ENCODE measurements around the gene CIC. TPM values are rescaled to one million over a fixed set of nuclear protein-coding genes. Genes with fewer than 3 reads are reported as not detected.

CIC gene
- total and polyA plus RNA-seq, 2 of the 13 experiments (the other 11 are each of a cell fraction or from before 2014, with no cell fraction given): 5.9 to 8.0 TPM

DNA sequence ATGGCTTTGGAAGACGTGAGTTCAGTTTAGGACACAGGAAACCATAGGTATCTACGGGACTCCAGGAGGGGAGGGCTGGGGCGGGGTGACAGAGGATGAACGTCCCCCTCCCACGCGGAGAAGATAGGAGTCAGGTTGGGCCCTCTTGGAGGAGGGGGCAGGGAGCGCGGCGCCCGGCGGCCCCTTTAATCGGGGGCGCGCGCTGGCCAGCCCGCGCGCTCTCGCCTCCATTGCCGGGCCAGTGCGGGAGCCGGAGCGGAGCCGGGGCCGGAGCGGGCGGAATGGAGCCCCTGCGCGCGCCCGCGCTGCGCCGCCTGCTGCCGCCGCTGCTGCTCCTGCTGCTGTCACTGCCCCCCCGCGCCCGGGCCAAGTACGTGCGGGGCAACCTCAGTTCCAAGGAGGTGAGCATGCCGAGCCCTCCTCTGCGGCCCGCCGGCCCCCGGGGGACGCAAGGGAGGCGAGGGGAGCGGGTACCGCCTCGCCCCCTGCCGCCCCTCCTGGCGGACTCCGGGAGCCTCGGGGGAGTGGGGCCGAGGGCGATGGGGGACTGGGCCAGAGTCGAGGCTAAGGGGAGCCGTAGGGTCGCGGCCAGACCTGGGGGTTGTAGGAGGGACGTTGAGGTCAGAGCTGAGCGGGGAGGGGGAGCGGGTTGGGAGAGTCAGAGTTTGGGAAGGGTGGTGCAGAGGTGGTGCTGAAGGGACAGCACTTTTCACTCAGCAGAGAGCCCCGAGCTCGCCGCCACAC is 44.2 kb downstream of the CIC start, which contains the start of gene TMEM145 (continued):
- 0 out of 2 replicates have a peak, but pooled peaks have one; percentile 20 for TF ChIP-seq ZNF589 (CRISPR knock-in tag; conservative IDR thresholded peaks at IDR 0.05)
- TF ChIP-seq, protein P1, sequence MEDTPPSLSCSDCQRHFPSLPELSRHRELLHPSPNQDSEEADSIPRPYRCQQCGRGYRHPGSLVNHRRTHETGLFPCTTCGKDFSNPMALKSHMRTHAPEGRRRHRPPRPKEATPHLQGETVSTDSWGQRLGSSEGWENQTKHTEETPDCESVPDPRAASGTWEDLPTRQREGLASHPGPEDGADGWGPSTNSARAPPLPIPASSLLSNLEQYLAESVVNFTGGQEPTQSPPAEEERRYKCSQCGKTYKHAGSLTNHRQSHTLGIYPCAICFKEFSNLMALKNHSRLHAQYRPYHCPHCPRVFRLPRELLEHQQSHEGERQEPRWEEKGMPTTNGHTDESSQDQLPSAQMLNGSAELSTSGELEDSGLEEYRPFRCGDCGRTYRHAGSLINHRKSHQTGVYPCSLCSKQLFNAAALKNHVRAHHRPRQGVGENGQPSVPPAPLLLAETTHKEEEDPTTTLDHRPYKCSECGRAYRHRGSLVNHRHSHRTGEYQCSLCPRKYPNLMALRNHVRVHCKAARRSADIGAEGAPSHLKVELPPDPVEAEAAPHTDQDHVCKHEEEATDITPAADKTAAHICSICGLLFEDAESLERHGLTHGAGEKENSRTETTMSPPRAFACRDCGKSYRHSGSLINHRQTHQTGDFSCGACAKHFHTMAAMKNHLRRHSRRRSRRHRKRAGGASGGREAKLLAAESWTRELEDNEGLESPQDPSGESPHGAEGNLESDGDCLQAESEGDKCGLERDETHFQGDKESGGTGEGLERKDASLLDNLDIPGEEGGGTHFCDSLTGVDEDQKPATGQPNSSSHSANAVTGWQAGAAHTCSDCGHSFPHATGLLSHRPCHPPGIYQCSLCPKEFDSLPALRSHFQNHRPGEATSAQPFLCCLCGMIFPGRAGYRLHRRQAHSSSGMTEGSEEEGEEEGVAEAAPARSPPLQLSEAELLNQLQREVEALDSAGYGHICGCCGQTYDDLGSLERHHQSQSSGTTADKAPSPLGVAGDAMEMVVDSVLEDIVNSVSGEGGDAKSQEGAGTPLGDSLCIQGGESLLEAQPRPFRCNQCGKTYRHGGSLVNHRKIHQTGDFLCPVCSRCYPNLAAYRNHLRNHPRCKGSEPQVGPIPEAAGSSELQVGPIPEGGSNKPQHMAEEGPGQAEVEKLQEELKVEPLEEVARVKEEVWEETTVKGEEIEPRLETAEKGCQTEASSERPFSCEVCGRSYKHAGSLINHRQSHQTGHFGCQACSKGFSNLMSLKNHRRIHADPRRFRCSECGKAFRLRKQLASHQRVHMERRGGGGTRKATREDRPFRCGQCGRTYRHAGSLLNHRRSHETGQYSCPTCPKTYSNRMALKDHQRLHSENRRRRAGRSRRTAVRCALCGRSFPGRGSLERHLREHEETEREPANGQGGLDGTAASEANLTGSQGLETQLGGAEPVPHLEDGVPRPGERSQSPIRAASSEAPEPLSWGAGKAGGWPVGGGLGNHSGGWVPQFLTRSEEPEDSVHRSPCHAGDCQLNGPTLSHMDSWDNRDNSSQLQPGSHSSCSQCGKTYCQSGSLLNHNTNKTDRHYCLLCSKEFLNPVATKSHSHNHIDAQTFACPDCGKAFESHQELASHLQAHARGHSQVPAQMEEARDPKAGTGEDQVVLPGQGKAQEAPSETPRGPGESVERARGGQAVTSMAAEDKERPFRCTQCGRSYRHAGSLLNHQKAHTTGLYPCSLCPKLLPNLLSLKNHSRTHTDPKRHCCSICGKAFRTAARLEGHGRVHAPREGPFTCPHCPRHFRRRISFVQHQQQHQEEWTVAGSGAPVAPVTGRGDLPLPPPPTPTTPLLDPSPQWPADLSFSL (CRISPR knock-in tag; IDR thresholded peaks at IDR 0.05): no peak
- no peak for TF ChIP-seq HNF4G (IDR thresholded peaks at IDR 0.05; ENCODE audit: borderline replicate concordance, low read depth, low read length)
- TF ChIP-seq HNF4G (CRISPR knock-in tag; IDR thresholded peaks at IDR 0.05; ENCODE audit: borderline replicate concordance, low read depth): no peak
- peak; percentile 37; the same call in 1 of the 2 replicates for TF ChIP-seq MYC (CRISPR knock-in tag; IDR thresholded peaks at IDR 0.05; ENCODE audit: borderline replicate concordance)
- TF ChIP-seq RXRA (CRISPR knock-in tag; IDR thresholded peaks at IDR 0.05): peak; percentile 52; the same call in 1 of the 2 replicates
- TF ChIP-seq, protein P2, sequence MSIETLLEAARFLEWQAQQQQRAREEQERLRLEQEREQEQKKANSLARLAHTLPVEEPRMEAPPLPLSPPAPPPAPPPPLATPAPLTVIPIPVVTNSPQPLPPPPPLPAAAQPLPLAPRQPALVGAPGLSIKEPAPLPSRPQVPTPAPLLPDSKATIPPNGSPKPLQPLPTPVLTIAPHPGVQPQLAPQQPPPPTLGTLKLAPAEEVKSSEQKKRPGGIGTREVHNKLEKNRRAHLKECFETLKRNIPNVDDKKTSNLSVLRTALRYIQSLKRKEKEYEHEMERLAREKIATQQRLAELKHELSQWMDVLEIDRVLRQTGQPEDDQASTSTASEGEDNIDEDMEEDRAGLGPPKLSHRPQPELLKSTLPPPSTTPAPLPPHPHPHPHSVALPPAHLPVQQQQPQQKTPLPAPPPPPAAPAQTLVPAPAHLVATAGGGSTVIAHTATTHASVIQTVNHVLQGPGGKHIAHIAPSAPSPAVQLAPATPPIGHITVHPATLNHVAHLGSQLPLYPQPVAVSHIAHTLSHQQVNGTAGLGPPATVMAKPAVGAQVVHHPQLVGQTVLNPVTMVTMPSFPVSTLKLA (IDR thresholded peaks at IDR 0.05): no peak
- no peak for TF ChIP-seq TAF15 (IDR thresholded peaks at IDR 0.05; ENCODE audit: low read depth, low read length, poor library complexity, severe bottlenecking)
- no peak for TF ChIP-seq TRIM24 (CRISPR knock-in tag; IDR thresholded peaks at IDR 0.05)
- TF ChIP-seq ELF4 (CRISPR knock-in tag; IDR thresholded peaks at IDR 0.05; ENCODE audit: borderline replicate concordance): no peak
- TF ChIP-seq KMT2B (CRISPR knock-in tag; IDR thresholded peaks at IDR 0.05): no peak
- no peak for TF ChIP-seq FOXA1 (IDR thresholded peaks at IDR 0.05)
- no peak for TF ChIP-seq FOXA1 (CRISPR knock-in tag; IDR thresholded peaks at IDR 0.05)
- TF ChIP-seq LCORL (IDR thresholded peaks at IDR 0.05): no peak
- TF ChIP-seq LCORL (CRISPR knock-in tag; IDR thresholded peaks at IDR 0.05): 0 out of 2 replicates have a peak, but pooled peaks have one; percentile 24
- no peak for TF ChIP-seq ZNF782 (CRISPR knock-in tag; IDR thresholded peaks at IDR 0.05; ENCODE audit: borderline replicate concordance)
- TF ChIP-seq ZNF7 (CRISPR knock-in tag; IDR thresholded peaks at IDR 0.05): no peak
- peak; percentile 58; the same call in 1 of the 2 replicates for TF ChIP-seq ZNF740 (CRISPR knock-in tag; IDR thresholded peaks at IDR 0.05)
- no peak for TF ChIP-seq ZKSCAN8 (CRISPR knock-in tag; IDR thresholded peaks at IDR 0.05; ENCODE audit: borderline replicate concordance)
- no peak for TF ChIP-seq ZSCAN12 (CRISPR knock-in tag; IDR thresholded peaks at IDR 0.05)
- no peak for TF ChIP-seq ZNF546 (CRISPR knock-in tag; conservative IDR thresholded peaks at IDR 0.05)
- peak; percentile 45; the same call in 1 of the 2 replicates for TF ChIP-seq ZNF441 (CRISPR knock-in tag; IDR thresholded peaks at IDR 0.05; ENCODE audit: borderline replicate concordance)
- no peak for TF ChIP-seq ZNF251 (CRISPR knock-in tag; IDR thresholded peaks at IDR 0.05)
- TF ChIP-seq MED8 (CRISPR knock-in tag; IDR thresholded peaks at IDR 0.05; ENCODE audit: insufficient replicate concordance): no peak
